A549 (cell line): ENCODE results near the gene PIGN. TPM values are rescaled to one million over a fixed set of nuclear protein-coding genes. Genes with fewer than 3 reads are reported as not detected.

Source experiments
- ATAC-seq, 2 experiments: fragments of 200-7000 bp in 1 of 2; fragments of >200 bp in 1 of 2; cut with Nextera tagmentation in 1 of 2; cut with Tn5 transposase in 1 of 2; 3 replicates each; pipeline versions ENCODE4 v1.8.0 to v1.9.1; 2018 to 2020; ENCODE audit warnings: mild to moderate bottlenecking in 1 of 2, moderate library complexity in 1 of 2
- CTCF ChIA-PET: fragments of 300-600 bp; sonication (Branson Sonifier 250); formaldehyde crosslinking; extraction: SDS; loops from one replicate; lab custom pipeline; 2021; ENCODE audit warnings: antibody characterized with exemption, inconsistent platforms; lab: Yijun Ruan, JAX
- POLR2A ChIA-PET: fragments of 350-600 bp; formaldehyde crosslinking; extraction: SDS; loops from one replicate; lab custom pipeline; 2021; ENCODE audit warnings: antibody characterized with exemption, inconsistent platforms; lab: Yijun Ruan, JAX
- DNase-seq, 2 experiments: peaks; one replicate each; pipeline versions ENCODE4 v3.0.0 to v3.0.0-alpha.2; 2011 to 2016; ENCODE audit warnings: low read depth in 1 of 2, low spot score in 1 of 2
- FAIRE-seq: peaks from 2 replicates; lab custom pipeline; 2011; peaks lifted over from hg19 to GRCh38; lab: Jason Lieb, UNC
- H3K27ac ChIP-seq, 2 experiments: fragments of >200 bp; sonication (Bioruptor Twin); formaldehyde crosslinking; 3 replicates each; pipeline ENCODE4 v1.5.1; 2016 to 2017
- H3K4me1 ChIP-seq: fragments of >200 bp; sonication (Bioruptor Twin); formaldehyde crosslinking; 3 replicates; pipeline ENCODE4 v1.6.1; 2016
- H3K4me2 ChIP-seq: fragments of >200 bp; sonication (Bioruptor Twin); formaldehyde crosslinking; 3 replicates; pipeline ENCODE4 v1.6.1; 2016
- H3K4me3 ChIP-seq: fragments of >200 bp; sonication (Bioruptor Twin); formaldehyde crosslinking; 3 replicates; pipeline ENCODE4 v1.5.1; 2016
- H3K9me3 ChIP-seq: fragments of >200 bp; sonication (Bioruptor Twin); formaldehyde crosslinking; 3 replicates; pipeline ENCODE4 v1.6.1; 2016
- BCL3 ChIP-seq: fragments of >200 bp; sonication (Bioruptor Twin); formaldehyde crosslinking; IDR thresholded peaks from 3 replicates; pipeline ENCODE4 v1.6.1; 2016
- CBX8 ChIP-seq: fragments of 200-600 bp; sonication (generic); IDR thresholded peaks from 2 replicates; pipeline ENCODE4 v1.6.1; 2016
- CHD2 ChIP-seq: fragments of 150-350 bp; IDR thresholded peaks from 2 replicates; pipeline ENCODE4 v1.6.1; 2014; ENCODE audit warnings: low read length; ENCODE audit not compliant: partially characterized antibody
- CTCF ChIP-seq: fragments of >200 bp; sonication (Bioruptor Twin); formaldehyde crosslinking; IDR thresholded peaks from 3 replicates; pipeline ENCODE4 v1.5.1; 2016
- EHMT2 ChIP-seq: fragments of 200-600 bp; sonication (generic); IDR thresholded peaks from 2 replicates; pipeline ENCODE4 v1.6.1; 2016; ENCODE audit warnings: antibody characterized with exemption, low read depth, mild to moderate bottlenecking, moderate library complexity
- EP300 ChIP-seq, 2 experiments: fragments of >200 bp; sonication (Bioruptor Twin); formaldehyde crosslinking; IDR thresholded peaks; 2 replicates in 1 of 2; 3 replicates in 1 of 2; pipeline ENCODE4 v1.6.1; 2016 to 2017
- ESRRA ChIP-seq: fragments of 150-350 bp; IDR thresholded peaks from 2 replicates; pipeline ENCODE4 v1.6.1; 2014; ENCODE audit warnings: mild to moderate bottlenecking, low read length, borderline replicate concordance
- FOSB ChIP-seq: fragments of 250-450 bp; sonication (Bioruptor Pico); IDR thresholded peaks from 2 replicates; pipeline ENCODE4 v1.5.0; 2020; ENCODE audit warnings: mild to moderate bottlenecking, moderate library complexity
- HES2 ChIP-seq: fragments of >200 bp; sonication (Bioruptor Twin); formaldehyde crosslinking; IDR thresholded peaks from 2 replicates; pipeline ENCODE4 v1.6.1; 2016
- HOXB13 ChIP-seq: fragments of 250-450 bp; sonication (Bioruptor Pico); IDR thresholded peaks from 2 replicates; pipeline ENCODE4 v1.5.0; 2020; ENCODE audit warnings: low read depth, mild to moderate bottlenecking, moderate library complexity
- HOXB5 ChIP-seq: fragments of 250-450 bp; sonication (Bioruptor Pico); IDR thresholded peaks from 2 replicates; pipeline ENCODE4 v1.5.0; 2020; ENCODE audit warnings: mild to moderate bottlenecking, moderate library complexity
- JUN ChIP-seq, 2 experiments: fragments of >200 bp; sonication (Bioruptor Twin); formaldehyde crosslinking; IDR thresholded peaks; 2 replicates in 1 of 2; 3 replicates in 1 of 2; pipeline ENCODE4 v1.6.1; 2016 to 2017
- KDM5A ChIP-seq: fragments of 200-600 bp; sonication (generic); IDR thresholded peaks from 2 replicates; pipeline ENCODE4 v1.6.1; 2016; ENCODE audit warnings: antibody characterized with exemption, mild to moderate bottlenecking
- MAFK ChIP-seq: fragments of 450-650 bp; IDR thresholded peaks from 2 replicates; pipeline ENCODE4 v1.6.1; 2014; ENCODE audit not compliant: partially characterized antibody
- MAZ ChIP-seq: fragments of 150-350 bp; IDR thresholded peaks from 2 replicates; pipeline ENCODE4 v1.6.1; 2014; ENCODE audit warnings: antibody characterized with exemption, low read depth, low read length, borderline replicate concordance
- NFE2L2 ChIP-seq: fragments of 150-350 bp; conservative IDR thresholded peaks from 2 replicates; pipeline ENCODE4 v1.6.1; 2014; ENCODE audit warnings: low read length
- POLR2AphosphoS2 ChIP-seq: conservative IDR thresholded peaks from 2 replicates; pipeline ENCODE4 v1.6.1; 2012; ENCODE audit warnings: low read length, improper control_type of control experiment, inconsistent platforms
- RAD21 ChIP-seq, 2 experiments: fragments of >200 bp in 1 of 2; sonication (Bioruptor Twin) in 1 of 2; formaldehyde crosslinking in 1 of 2; IDR thresholded peaks in 1 of 2; conservative IDR thresholded peaks in 1 of 2; 2 replicates in 1 of 2; 3 replicates in 1 of 2; pipeline ENCODE4 v1.6.1; 2012 to 2018; ENCODE audit warnings: inconsistent platforms in 1 of 2
- RNF2 ChIP-seq: fragments of 200-600 bp; sonication (generic); IDR thresholded peaks from 2 replicates; pipeline ENCODE4 v1.6.1; 2016; ENCODE audit warnings: low read depth, mild to moderate bottlenecking, antibody characterized with exemption, moderate library complexity, borderline replicate concordance
- SMC3 ChIP-seq: fragments of >200 bp; sonication (Bioruptor Twin); formaldehyde crosslinking; IDR thresholded peaks from 3 replicates; pipeline ENCODE4 v1.6.1; 2018; ENCODE audit warnings: inconsistent platforms
- SREBF2 ChIP-seq: fragments of 450-650 bp; IDR thresholded peaks from 2 replicates; pipeline ENCODE4 v1.6.1; 2014; ENCODE audit warnings: mild to moderate bottlenecking, moderate library complexity
- TP53 ChIP-seq: fragments of 250-450 bp; sonication (Bioruptor Pico); IDR thresholded peaks from 2 replicates; pipeline ENCODE4 v1.5.0; 2021; ENCODE audit warnings: mild to moderate bottlenecking, moderate library complexity
- ZC3H11A ChIP-seq: fragments of 450-650 bp; IDR thresholded peaks from 2 replicates; pipeline ENCODE4 v1.6.1; 2014; ENCODE audit warnings: antibody characterized with exemption, mild to moderate bottlenecking
- ZNF302 ChIP-seq: fragments of 250-450 bp; sonication (Bioruptor Pico); IDR thresholded peaks from 2 replicates; pipeline ENCODE4 v1.9.0; 2021; ENCODE audit warnings: inconsistent platforms, mild to moderate bottlenecking, moderate library complexity
- WGBS: methylation state at CpG from one replicate; pipeline ENCODE4 v1.1.6; 2017; ENCODE audit errors: missing lambda C conversion rate; 5-methylcytosine and 5-hydroxymethylcytosine counted together
- polyA plus RNA-seq, 4 experiments: library from polyadenylated mRNA; depleted of rRNA in 3 of 4; stranded (reverse); fragments of >200 nt; fragmentation: RNase III in 1 of 4; extraction: RNeasy Plus Mini Kit Qiagen cat#74134 plus additional on column Dnase treatment in 1 of 4; gene quantifications; 2 replicates in 3 of 4; 3 replicates in 1 of 4; pipeline ENCODE4 v1.2.3, GENCODE V29; 2011 to 2017
- TF ChIP-seq, protein P1 (sequence below): IDR thresholded peaks from 2 replicates; pipeline ENCODE4 v1.6.1; 2012; ENCODE audit warnings: low read depth, borderline replicate concordance
- TF ChIP-seq, protein P2 (sequence below): IDR thresholded peaks from 2 replicates; pipeline ENCODE4 v1.6.1; 2012

PIGN gene
- polyA plus RNA-seq, 2 of the 4 experiments (the other 2 are of a cell fraction): 12.9 to 37.0 TPM

- WGBS: 2% methylated on average over 2 of the region's 2 CpGs
- H3K4me3 ChIP-seq: no peak overlapping the region
- no peaks in the 10 kb centered on the region for H3K9me3 ChIP-seq
- ChIA-PET CTCF (interaction anchor here (0.6 to 2.5 kb wide), 7 partner anchors 56 to 400 kb away, joined by 3 to 15 read pairs (median 6); no protein-coding TSS in a partner anchor), POLR2A (no interaction called here)
- no peak overlapping the region; the same call in 2 of the 3 replicates for H3K4me2 ChIP-seq
- DNase-seq: peak; percentile 13 to 52
- peak; percentile 82 for TF ChIP-seq CTCF
- no peak for TF ChIP-seq MAFK
- TF ChIP-seq SMC3: peak; percentile 51; the same call in 2 of the 3 replicates
- peak; percentile 71 to 76 for TF ChIP-seq RAD21 (conservative IDR thresholded peaks at IDR 0.05 in 1 of 2, IDR thresholded peaks at IDR 0.05 in 1 of 2)
- TF ChIP-seq ZNF302 (CRISPR knock-in tag): no peak
- no peak for TF ChIP-seq MAZ
- TF ChIP-seq, protein P1, sequence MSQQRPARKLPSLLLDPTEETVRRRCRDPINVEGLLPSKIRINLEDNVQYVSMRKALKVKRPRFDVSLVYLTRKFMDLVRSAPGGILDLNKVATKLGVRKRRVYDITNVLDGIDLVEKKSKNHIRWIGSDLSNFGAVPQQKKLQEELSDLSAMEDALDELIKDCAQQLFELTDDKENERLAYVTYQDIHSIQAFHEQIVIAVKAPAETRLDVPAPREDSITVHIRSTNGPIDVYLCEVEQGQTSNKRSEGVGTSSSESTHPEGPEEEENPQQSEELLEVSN: no peak
- TF ChIP-seq CBX8: no peak
- no peak for TF ChIP-seq KDM5A
- no peak for TF ChIP-seq HOXB13 (CRISPR knock-in tag)
- TF ChIP-seq HOXB5 (CRISPR knock-in tag): no peak
- TF ChIP-seq, protein P2, sequence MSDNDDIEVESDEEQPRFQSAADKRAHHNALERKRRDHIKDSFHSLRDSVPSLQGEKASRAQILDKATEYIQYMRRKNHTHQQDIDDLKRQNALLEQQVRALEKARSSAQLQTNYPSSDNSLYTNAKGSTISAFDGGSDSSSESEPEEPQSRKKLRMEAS: no peak
- TF ChIP-seq HES2: no peak
- ATAC-seq: no peak
- peaks cover 14% of the 10 kb centered on the region; the same call in 2 of the 3 replicates for H3K4me1 ChIP-seq
- no peak overlapping the region for H3K27ac ChIP-seq
- no peak for FAIRE-seq
These were observed 3.2 kb downstream of the PIGN start for GRCh38 chr18:62183578-62184195.

- CTCF ChIA-PET: interaction anchor here (1.2 kb wide), 1 partner anchor 63 kb away, joined by 6 read pairs; no protein-coding TSS in a partner anchor
- ATAC-seq: no peak
- no peak for FAIRE-seq
- 70% methylated on average over 3 of the region's 3 CpGs for WGBS
- H3K4me1 ChIP-seq: peaks cover 13% of the 10 kb centered on the region; the same call in 2 of the 3 replicates
- TF ChIP-seq EP300 (IDR thresholded peaks at IDR 0.05) (no peak), NFE2L2 (no peak), CBX8 (no peak), BCL3 (no peak), TP53 (CRISPR knock-in tag) (no peak), POLR2AphosphoS2 (no peak)
- TF ChIP-seq, all 56 proteins: peak for 0
- no peak for DNase-seq
- Histone ChIP-seq H3K9me3 (no peaks in the 10 kb centered on the region), H3K4me3 (no peak overlapping the region), H3K27ac (no peak overlapping the region), H3K4me2 (no peak overlapping the region)
- POLR2A ChIA-PET: no interaction called here
These were observed 4.6 kb downstream of the PIGN start for GRCh38 chr18:62182220-62182619.

- H3K4me2 ChIP-seq: no peak overlapping the region
- CTCF ChIA-PET: interaction anchor here (1.8 kb wide), 1 partner anchor 71 kb away, joined by 5 read pairs; no protein-coding TSS in a partner anchor
- no peak for TF ChIP-seq RAD21 (conservative IDR thresholded peaks at IDR 0.05 in 1 of 2, IDR thresholded peaks at IDR 0.05 in 1 of 2)
- TF ChIP-seq HOXB13 (CRISPR knock-in tag): no peak
- no peak for TF ChIP-seq SREBF2
- no peak for TF ChIP-seq CHD2
- TF ChIP-seq ZC3H11A: no peak
- no peak for TF ChIP-seq ESRRA
- no peak for TF ChIP-seq EHMT2
- no peak for TF ChIP-seq MAFK
- no peak for TF ChIP-seq FOSB (CRISPR knock-in tag)
- TF ChIP-seq RNF2: no peak
- no peak for TF ChIP-seq TP53 (CRISPR knock-in tag)
- no peak for TF ChIP-seq JUN (IDR thresholded peaks at IDR 0.05)
- TF ChIP-seq, protein P1: no peak
- no peak for TF ChIP-seq CBX8
- TF ChIP-seq, all 56 proteins: peak for 0
- Histone ChIP-seq H3K4me3 (no peak overlapping the region), H3K9me3 (no peaks in the 10 kb centered on the region), H3K4me1 (peaks cover 3% of the 10 kb centered on the region; the same call in 1 of the 3 replicates), H3K27ac (no peak overlapping the region)
- no peak for ATAC-seq
- POLR2A ChIA-PET: no interaction called here
- no peak for DNase-seq
- FAIRE-seq: no peak
- WGBS: 91% methylated on average over 4 of the region's 4 CpGs
These were observed 7.6 kb downstream of the PIGN start for GRCh38 chr18:62179213-62179612.
